ENCODE data around the gene PCSK6.

The PCSK6 gene

DNA sequence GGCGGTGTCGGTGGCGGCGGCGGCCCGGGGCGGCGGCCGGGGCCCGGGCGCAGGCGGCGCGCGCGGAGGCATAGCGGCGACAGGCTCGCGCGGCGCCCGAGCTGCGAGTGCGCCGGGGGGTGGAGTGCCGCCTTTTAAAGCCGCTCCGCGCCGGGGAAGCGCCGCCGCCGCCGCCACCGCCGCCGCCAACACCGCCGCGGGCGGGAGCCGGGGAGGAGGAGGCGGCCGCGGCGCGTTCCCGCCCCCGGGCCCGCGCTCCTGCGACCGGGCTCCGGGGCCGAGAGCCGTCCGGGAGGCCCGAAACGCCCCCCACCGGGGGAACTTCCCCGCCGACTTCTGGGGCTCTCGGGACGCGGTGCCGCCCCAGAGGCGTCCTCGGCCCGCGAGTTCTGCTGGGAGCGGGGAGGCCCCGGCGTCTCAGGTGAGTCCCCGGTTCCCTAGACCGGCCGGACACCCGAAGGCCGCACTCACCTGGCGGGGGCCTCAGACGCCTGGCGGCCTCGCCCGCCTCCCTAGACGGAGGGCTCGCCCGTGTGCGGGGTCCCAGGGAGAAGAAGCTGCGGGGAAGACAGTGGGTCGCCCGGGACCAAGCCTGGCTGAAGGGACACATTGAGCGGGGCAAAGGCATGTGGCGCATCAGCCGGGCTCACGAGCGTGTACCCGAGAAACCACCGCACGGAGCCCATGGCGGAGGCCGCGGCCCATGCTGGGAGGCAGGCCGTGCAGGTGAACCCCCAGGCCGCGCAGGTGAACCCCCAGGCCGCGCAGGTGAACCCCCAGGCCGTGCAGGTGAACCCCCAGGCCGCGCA is at the start of gene PCSK6:
PCSK6 (minus strand) TSS at position 109 of the 809 bp plus-strand sequence; CDS start at position 72, 37 bp downstream.
- DNase-seq, result no peak

DNA sequence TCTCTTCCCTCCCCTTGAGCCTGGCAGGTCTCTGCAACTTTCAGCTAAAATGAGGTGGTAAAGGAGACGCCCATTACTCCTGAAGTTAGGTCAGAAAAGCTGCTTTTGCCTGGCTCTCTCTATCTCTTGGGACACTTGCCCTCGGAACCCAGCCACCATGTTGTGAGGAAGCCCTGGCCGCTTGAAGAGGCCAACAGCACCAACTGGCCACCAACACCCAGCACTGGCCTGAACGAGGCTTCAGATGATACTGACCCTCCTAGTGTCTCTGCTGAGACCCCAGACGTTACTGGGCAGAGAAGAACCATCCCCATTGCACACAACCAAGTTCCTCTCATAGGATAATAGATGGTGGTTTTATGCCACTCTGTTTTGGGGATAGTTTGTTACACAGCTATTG is 49.5 kb upstream of the PCSK6 start:
- no peak for DNase-seq

DNA sequence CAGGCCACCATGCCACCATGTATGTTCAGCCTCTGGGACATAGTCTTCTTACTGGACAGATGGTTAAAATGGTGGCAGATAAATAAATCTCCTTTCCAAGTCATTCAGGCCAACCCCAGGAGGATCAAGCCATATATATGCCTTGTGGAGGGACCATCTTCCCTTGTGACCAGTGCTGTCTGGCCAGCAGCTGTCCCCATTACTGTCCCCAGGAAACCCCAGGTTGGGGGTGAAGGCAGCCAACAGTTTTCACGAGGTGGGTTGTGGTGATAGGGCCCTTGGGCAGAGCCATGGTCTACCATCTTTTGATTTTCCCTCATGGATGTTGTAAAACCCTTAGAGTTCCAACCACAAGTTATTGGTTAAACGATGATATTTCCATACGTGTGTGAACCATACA is 48.7 kb upstream of the PCSK6 start:
- DNase-seq, result no peak

DNA sequence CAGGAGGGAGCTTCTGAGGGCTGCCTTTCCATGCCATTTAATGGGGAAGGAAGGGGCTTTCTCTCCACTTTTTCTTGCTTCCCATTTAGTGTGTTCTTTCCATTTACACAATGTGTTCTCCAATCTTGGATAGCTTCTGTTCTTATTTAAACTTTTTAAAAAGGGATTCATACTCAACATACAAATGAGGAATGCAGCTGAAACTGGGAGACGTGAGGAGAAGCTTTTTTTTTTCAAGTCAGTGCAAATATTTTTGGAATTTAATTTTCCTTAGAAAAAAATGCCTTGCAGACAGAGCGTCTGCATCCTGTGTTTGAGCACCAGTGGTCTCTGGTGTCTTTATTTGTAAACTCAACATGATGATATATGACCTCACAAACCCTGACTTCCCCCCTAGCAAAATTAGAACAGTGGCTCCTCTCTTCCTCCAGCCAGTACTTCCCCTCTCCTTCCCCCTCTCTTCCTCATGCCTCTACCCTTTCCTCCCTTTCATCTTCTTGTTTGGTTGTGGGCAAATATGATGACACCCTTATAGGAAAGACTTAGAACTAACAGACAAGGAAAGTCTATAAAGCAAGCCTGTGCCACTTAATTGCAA is 48.1 kb upstream of the PCSK6 start:
- no peak for DNase-seq

DNA sequence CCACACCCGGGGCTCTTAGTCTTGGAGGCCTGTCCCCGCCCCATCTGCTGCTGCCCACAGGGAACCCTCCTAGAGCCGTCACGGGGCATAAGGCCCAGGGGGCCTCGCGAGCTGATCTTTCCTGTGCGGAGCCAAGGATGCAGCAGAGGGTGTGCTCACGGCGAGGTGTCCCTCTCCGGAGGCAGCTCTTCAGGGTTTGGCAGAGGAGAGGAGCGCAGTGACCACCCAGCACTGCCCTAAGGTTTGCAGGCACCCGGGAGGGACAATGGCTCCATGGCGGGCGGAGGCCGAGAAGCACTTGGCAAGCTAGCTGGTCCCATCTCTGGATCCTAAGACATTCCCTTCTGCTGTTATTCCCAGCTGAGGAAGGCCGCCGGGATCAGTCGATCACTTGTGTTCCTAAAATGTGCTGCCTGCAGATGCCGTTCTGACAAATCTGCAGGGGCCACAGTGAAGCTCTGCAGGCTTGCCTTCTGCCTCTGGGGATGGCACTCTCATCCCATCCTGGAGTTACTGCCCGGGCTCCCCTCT is 47.4 kb upstream of the PCSK6 start:
- no peak for DNase-seq

DNA sequence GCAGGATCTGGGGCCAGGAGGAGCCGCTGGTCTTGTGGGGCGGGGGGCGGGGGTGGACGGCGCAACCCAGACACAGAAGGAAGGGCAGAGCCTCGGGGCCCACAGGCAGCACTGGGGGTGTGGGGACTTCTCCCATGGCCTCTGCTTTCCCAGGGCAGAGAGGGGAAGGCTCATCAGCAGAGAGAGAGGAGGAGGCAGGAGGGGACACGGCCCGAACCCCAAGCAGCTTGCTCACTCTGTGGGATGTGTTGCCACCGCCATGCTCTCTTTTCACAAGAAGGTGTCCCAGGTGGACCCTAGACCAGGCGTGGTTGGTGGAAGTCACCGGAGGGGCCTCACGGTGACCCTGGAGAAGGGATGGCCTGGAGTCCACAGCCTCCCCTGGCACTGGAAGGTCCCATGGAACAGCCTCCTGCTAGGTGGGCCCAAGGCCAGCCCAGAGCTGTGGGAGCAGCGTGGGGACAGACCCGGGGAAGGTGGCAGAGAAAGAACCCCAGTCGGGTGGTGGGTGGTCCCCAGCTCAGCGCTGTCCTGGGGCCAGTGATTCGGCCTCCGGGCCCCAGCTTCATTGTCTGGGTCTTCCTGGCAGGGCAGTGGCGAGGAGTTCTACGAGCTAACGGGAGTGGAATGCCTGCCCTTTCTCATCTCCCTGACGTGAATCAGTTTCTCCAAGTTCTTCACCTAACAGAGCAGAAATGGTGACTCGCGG is 46.8 kb upstream of the PCSK6 start:
- DNase-seq, result no peak

DNA sequence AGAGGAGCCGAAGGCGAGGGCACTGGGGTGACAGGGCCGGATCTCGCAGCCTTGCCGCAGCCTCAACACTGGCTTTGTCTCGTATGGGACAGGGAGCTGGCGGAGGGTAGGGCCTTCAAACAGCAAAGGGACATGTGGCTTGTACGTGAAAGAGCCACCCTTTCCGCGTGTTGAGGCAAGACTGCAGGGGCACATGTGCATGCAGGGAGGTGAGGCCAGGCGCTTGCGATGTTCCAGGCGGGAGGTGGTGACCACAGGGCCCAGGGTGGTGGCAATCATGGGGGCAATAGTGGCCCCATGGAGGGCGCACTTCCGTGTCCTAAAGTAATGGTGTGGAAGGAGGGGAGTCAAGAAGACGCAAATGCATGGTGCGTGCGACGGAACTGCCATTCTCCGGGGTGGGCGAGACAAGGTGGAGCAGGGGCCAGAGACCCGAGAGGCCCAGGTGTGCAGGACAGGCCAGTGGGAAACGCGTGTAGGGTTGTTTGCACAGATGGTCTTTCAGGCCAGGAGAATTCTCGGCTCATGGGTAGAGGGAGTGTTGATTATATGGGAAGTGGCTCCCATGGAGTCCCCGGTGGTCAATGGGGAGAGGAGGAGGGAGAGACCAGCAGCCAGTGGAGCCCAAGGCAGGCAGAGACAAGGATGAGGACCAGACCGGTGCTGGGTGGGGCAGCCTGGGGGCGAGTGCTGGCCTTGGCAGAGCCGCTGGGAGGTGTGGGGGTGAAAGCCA is 45.8 kb upstream of the PCSK6 start:
- DNase-seq, result no peak

DNA sequence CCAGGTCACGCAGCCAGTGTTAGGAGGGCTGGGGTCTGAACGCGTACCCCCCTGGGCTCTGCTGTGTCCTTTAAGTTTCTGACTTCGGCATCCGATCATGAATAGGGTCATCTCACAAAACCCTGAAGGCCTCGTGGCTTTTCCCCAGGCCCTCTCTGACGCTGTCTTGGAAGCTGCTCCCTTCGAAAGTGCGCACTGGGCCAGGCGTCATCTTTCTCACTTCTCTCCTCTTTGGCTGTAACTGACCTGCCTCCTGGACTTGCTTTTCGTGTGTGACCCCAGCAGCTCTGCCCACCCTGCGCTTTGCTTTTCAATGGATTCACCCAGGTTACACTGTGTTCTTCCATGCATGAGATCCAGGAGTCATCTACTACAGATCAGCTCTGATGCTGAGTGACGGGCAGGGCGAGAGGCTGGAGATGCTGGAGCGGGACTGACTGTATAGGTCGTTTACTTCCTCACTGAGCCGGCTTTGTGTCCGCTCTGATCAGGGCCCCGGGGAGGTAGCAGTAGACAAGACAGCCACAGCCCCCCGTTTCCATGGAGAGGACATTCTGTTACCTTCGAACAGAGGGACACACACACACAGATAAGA is 45.0 kb upstream of the PCSK6 start:
- no peak for DNase-seq

DNA sequence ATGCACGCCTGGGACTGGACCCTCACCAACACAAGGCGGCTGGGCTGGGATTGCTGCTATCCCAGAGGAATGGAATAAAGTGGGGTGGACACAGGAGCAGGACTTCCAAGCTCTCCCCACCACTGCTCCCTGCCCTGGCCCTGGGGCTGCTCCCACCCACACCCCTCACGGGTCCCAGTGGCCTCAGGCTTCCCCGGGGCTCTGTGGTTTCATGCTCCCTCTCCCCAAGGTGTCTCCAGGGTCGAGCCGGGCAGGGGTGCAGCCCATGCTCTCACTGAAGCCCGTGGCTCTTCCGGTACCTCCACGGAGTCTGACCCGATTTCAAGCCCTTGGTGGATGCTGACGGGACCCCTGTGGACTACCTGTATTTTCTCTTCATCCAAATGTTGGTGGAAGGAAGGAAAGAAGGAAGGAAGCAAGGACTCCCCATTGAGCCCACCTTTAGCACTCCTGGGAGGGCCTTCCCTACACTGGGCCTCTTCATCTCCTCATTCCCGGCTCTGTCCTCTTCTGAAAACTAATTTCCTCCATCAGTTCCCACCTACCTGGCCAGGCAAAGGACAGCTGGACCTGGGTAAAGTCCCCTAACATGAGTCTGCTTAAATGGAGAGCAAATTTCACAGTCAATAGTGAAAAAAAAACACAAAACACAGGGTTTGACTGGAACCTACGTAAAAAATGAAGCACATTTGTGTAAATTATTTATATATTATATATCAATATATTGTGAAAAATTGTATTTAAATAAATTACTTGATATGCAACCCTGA is 44.0 kb upstream of the PCSK6 start:
- DNase-seq, result no peak

DNA sequence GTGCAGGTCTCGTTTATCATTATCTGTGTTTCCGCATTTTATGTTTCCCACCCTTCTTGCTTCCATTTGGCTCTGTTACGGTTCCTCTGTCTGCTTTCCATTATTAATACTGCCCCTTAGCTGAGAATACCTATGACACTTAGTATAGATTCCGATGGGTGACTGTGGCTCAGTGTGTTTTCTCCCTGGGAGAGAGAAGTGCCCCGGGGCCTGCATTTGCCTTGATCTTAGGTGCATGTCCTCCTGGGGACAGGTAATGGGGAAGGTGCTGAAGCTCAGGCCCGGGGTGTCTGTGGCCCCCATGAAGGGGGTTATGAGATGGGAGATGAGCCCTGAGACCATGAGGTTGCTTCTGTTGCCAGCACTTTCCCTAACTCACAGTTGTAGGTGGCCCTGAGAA is 43.4 kb upstream of the PCSK6 start:
- no peak for DNase-seq

DNA sequence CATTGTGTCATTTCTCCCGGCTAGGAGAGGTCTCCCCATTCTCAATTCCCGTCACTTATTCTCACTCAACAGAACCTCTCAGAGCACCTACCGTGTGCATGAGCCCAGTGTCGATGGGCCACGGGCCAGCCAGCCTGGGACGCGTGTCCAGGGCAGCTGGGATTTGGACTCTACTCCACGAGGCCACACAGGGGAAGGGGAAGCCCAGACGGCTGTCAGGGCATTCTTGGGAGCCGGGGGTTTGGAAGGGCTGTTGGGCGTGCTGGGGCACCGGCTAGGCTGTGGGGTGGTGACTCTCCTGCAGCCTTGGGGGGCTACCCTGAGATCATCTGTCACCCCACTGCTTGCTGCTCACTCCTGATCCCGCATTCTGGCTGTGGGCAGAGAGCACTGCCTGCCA is 41.7 kb upstream of the PCSK6 start:
- no peak for DNase-seq

DNA sequence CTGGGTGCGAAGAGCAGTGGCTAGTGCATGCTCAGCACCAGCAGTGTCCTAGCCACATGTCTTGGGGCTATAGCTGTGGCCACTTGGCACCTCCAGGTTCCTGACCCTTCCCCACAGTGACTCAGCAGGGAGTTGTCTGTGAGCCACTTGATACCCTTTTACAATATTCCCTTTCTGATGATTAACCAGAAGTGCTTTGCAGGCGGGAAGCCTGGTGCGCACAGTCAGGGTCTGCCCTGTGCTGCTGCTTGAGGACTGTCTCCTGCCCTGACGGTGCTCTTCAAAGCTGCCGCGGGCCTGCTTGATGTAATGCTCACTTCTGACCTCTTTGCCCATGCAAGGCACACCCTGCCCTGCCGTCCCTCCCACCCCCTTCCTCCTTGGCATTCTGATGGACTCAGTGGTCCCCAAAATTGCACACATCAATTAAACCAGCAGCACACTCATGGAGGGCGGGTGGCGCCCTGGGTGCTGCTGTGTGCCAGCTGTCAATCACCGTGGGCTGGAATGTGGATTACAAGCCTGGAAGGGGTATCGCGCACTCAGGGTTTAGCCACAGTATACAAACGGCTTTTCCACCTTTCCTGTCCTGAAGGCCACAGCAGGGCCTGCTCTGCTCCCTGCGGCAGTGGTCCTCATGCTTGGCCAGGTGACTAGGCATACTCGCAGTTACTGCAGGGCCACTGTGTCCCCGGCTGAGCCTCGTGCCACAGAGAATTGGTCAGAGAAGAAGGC is 40.9 kb upstream of the PCSK6 start:
- DNase-seq, result no peak

DNA sequence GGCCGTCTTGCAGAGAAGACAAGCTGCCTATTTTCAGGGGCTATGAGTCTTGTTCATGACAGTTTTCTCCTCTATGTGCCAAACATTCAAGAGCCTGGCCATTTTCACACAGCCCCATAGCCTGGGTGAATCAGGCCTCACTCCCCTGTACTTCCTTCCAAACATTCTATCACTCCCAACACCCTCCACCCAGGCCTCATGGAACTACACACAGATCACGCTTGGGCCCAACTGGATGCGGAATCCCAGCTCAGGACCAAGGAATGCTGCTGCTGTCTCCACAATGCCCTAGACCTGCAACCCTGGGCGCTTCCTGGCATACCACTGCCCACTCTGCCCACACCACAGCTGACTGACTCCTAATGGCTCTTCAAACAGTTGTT is 39.4 kb upstream of the PCSK6 start:
- DNase-seq, result no peak

DNA sequence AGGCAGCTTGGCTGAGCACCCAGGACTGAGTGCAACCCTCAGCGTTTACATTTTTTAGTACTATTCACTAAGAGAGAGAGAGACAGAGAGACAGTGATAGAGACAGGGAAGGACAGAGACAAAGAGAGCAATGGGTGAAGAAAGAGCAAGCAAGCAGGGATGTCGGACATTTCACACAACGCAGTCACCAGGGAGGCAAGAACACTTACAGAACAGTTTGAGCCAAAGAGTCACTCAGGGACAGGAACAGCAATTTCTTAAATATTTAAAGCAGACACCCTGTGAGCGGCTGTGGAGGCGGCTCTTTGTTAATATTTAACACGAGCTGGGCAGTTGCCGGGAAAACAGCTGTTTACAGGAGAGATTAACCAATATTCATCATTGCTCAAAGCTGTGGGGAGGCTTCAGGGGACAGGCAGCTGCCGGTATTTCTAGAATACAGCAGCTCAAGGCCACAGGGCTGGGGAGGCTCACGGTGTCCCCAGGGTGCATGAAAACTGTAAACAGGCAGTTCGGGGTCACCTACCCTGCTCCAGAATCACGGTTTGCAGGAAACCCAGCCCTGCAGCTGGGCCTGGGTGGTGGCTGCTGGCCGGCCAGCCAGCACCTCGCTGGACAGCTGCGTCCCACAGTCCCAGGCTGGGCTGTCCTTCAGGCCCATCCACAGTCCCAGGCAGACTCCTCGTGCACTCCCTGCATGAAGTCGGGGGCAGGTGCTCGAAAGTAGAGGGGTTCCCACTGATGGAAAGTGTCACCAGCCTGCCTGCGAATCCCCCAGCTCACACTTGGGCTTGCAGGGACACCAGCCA is 38.8 kb upstream of the PCSK6 start:
- DNase-seq, result no peak

DNA sequence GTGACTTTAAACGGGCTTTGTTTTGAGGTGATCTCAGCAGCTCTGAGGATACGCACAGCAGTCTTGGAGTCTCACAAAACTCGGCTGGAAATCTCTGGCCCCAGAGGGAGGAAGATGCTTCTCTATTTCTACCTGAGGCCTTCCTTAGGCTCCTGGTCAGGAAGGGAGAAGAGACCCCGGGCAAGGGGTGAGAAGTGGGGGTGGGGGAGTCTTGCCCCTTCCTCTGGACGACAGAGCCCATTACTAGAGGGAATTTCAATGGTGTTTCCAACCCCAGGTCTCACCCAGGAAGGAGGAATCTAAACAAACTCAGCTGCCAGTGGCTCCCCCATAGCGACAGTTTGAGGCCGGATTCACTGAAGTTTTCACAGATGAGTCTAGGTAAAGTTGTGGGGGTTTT is 37.4 kb upstream of the PCSK6 start:
- DNase-seq, result no peak

DNA sequence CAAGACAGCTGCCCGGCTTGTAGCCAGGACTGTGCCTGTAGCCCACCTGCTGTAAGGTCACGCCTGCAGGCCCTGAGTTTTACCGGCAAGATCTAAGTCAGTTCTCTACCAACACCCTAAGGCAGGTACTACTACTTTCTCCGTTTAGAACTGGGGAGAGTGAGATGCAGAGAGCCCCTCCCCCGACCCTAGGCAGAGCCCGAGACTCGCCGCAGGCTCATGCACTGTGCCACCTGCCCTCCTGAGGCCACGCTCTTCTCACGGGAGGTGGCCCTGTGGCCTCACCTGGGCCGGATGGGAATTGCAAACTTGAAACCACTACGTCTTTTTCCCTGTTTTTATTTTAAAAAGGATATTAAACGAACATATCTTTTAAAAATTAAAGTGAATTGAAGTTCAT is 36.9 kb upstream of the PCSK6 start:
- DNase-seq, result no peak

DNA sequence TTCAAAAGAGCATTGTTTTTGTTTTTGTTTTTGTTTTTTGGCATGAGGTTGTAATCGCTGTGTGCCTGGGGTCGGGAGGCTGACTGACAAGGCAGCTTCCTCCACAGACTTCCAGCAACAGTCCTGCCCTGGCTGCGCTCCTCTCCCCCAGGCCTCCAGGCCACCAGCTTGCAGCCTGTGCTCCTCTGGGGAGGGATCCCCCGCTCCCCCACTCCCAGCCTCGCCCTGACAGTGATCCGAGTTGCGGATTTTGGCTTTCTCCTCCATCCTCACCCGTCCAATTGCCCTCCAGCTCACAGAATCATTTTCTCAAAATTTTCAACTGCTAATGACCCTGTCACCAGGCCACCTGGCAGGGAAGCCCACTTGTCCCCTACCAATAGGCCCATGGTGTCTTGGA is 36.5 kb upstream of the PCSK6 start:
- no peak for DNase-seq

DNA sequence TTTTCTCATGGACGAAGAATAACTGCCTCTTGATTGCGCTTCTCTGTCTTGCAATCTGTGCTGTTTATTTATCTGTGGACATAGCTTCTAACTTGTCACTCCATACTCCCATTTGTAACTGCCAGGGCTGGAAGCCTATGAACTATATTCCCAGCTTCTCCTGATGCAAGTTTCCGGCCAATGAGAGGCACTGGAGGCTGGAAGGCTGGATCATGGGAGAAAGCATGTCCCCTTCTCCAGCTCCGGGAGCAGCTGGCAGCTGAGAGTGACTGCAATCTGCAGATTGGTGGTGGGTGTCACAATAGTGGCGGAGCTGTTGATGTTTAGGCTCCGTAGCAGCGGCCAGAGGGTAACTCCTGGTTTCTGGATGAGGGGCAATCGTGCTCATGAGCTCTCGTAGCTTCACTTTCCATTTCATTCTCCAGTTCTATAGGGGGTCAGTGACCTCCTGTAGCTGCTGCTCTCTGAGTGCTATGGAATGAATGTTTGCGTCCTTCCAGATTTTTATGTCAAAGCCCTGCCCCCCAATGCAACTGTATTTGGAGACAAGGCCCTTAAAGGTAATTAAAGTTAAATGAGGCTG is 35.7 kb upstream of the PCSK6 start:
- no peak for DNase-seq

DNA sequence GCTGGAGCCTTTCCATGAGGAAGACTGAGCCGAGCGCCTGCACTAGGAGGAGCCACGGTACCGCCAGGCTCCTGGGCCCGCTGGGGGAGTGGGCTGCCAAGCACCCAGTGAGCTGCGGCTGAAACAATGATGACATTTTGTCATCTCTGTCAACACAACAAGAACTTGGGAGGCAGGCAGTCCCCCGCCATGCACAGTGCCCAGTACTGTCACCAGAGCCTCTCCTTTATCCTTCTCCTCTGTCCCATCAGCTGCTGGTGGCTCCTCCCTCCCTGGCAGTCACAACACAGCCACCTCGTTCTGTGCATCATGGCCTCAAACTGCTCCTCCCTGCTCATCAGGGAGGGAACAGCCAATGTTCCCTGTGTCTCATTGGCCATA is 34.0 kb upstream of the PCSK6 start:
- DNase-seq, result no peak
